HCT116 (cell line): ENCODE results near the gene GATM. TPM values are rescaled to one million over a fixed set of nuclear protein-coding genes. Genes with fewer than 3 reads are reported as not detected.

Experiments
- ATAC-seq: fragments of 200-7000 bp; cut with Tn5 transposase; 2 replicates; pipeline ENCODE4 v1.9.1; 2020; ENCODE audit warnings: mild to moderate bottlenecking, moderate library complexity
- BruUV-seq: library from RNA; stranded (reverse); fragments of 400-500 nt; replicated peaks from 2 replicates; lab custom pipeline; 2021; lab: Mats Ljungman, UMichigan
- CTCF ChIA-PET: fragments of 300-600 bp; sonication (Branson Sonifier 250); formaldehyde crosslinking; loops from one replicate; lab custom pipeline; 2021; ENCODE audit warnings: antibody characterized with exemption; lab: Charles Lee
- POLR2A ChIA-PET: fragments of 300-600, 350-600 bp; sonication (Branson Sonifier 250); formaldehyde crosslinking; loops from one replicate; lab custom pipeline; 2021; ENCODE audit warnings: antibody characterized with exemption; lab: Charles Lee
- RAD21 ChIA-PET, 2 experiments: fragments of 300-600 bp; sonication (Branson Sonifier 250); formaldehyde crosslinking; loops; one replicate each; lab custom pipeline; 2023; ENCODE audit warnings: low total read pairs in 2 of 2; ENCODE audit not compliant: uncharacterized antibody in 2 of 2, unreplicated experiment in 2 of 2, low non-redundant PET in 1 of 2; lab: Charles Lee
- DNase-seq: peaks from one replicate; pipeline ENCODE4 v3.0.0-alpha.2; 2010; ENCODE audit warnings: low read depth, low spot score
- H2AFZ ChIP-seq: fragments of 200-600 bp; shearing (Covaris generic), sonication (generic); 2 replicates; pipeline ENCODE4 v1.6.1; 2017; ENCODE audit warnings: low read depth, mixed run types, mixed read lengths, antibody characterized with exemption, low read length; ENCODE audit not compliant: poor library complexity, severe bottlenecking
- H3K27ac ChIP-seq: 2 replicates; pipeline ENCODE4 v1.5.1; 2012; ENCODE audit warnings: low read depth, low read length
- H3K27me3 ChIP-seq: fragments of 200-600 bp; sonication (generic); 2 replicates; pipeline ENCODE4 v1.6.1; 2016; ENCODE audit warnings: mixed run types, low read length, mixed read lengths; ENCODE audit not compliant: insufficient read depth
- H3K36me3 ChIP-seq, 2 experiments: fragments of 200-500 bp in 1 of 2; fragments of 200-600 bp in 1 of 2; sonication (Bioruptor generic) in 1 of 2; sonication (generic) in 1 of 2; 2 replicates each; pipeline versions ENCODE4 v1.5.1 to v1.6.1; 2014 to 2016; ENCODE audit warnings: low read length in 2 of 2, inconsistent platforms in 1 of 2, mixed read lengths in 1 of 2, mixed run types in 1 of 2; ENCODE audit not compliant: insufficient read depth in 2 of 2, control insufficient read depth in 1 of 2
- H3K4me1 ChIP-seq, 2 experiments: fragments of 200-600 bp in 1 of 2; sonication (generic) in 1 of 2; 2 replicates each; pipeline versions ENCODE4 v1.5.1 to v1.6.1; 2012 to 2017; ENCODE audit warnings: low read length in 2 of 2, inconsistent platforms in 1 of 2, mild to moderate bottlenecking in 1 of 2, mixed read lengths in 1 of 2, mixed run types in 1 of 2, moderate library complexity in 1 of 2; ENCODE audit not compliant: insufficient read depth in 2 of 2, control insufficient read depth in 1 of 2
- H3K4me2 ChIP-seq: fragments of 200-600 bp; sonication (generic); 2 replicates; pipeline ENCODE4 v1.6.1; 2017; ENCODE audit warnings: mixed run types, low read length, mixed read lengths
- H3K4me3 ChIP-seq, 2 experiments: fragments of 200-600 bp in 1 of 2; sonication (generic) in 1 of 2; replicated peaks in 1 of 2; 2 replicates each; pipeline ENCODE4 v1.5.1; 2011 to 2016; ENCODE audit warnings: low read length in 2 of 2, control low read depth in 1 of 2, low read depth in 1 of 2, mild to moderate bottlenecking in 1 of 2, mixed read lengths in 1 of 2, mixed run types in 1 of 2
- H3K79me2 ChIP-seq: fragments of 200-600 bp; sonication (generic); 2 replicates; pipeline ENCODE4 v1.6.1; 2017; ENCODE audit warnings: mild to moderate bottlenecking, mixed run types, low read length, moderate library complexity, mixed read lengths; ENCODE audit not compliant: insufficient read depth
- H3K9ac ChIP-seq: fragments of 200-600 bp; sonication (generic); 2 replicates; pipeline ENCODE4 v1.6.1; 2016; ENCODE audit warnings: low read length, mixed read lengths
- H3K9me2 ChIP-seq: fragments of 200-600 bp; sonication (generic), shearing (Covaris generic); 2 replicates; pipeline ENCODE4 v1.6.1; 2017; ENCODE audit warnings: mixed run types, mild to moderate bottlenecking, moderate library complexity; ENCODE audit not compliant: insufficient read depth
- H3K9me3 ChIP-seq, 2 experiments: fragments of 200-500 bp in 1 of 2; fragments of 200-600 bp in 1 of 2; sonication (Bioruptor generic) in 1 of 2; sonication (generic) in 1 of 2; 2 replicates each; pipeline ENCODE4 v1.6.1; 2014 to 2017; ENCODE audit warnings: low read length in 2 of 2, mixed read lengths in 2 of 2, inconsistent platforms in 1 of 2, low read depth in 1 of 2, mild to moderate bottlenecking in 1 of 2, mixed run types in 1 of 2, moderate library complexity in 1 of 2; ENCODE audit not compliant: control insufficient read depth in 1 of 2, insufficient read depth in 1 of 2
- H4K20me1 ChIP-seq: fragments of 200-600 bp; sonication (generic), shearing (Covaris generic); 2 replicates; pipeline ENCODE4 v1.6.1; 2017; ENCODE audit warnings: mixed run types, mild to moderate bottlenecking, moderate library complexity; ENCODE audit not compliant: insufficient read depth
- CTCF ChIP-seq, 3 experiments: fragments of 200-600 bp in 1 of 3; sonication (generic) in 1 of 3; IDR thresholded peaks in 2 of 3; conservative IDR thresholded peaks in 1 of 3; 2 replicates each; pipeline ENCODE4 v1.5.1; 2012 to 2017; ENCODE audit warnings: low read depth in 2 of 3, low read length in 2 of 3, antibody characterized with exemption in 1 of 3, borderline replicate concordance in 1 of 3, control low read depth in 1 of 3, mild to moderate bottlenecking in 1 of 3, mixed read lengths in 1 of 3, mixed run types in 1 of 3, moderate library complexity in 1 of 3; ENCODE audit not compliant: insufficient read depth in 1 of 3
- MAX ChIP-seq: IDR thresholded peaks from 2 replicates; pipeline ENCODE4 v1.6.1; 2012
- REST ChIP-seq: IDR thresholded peaks from 2 replicates; pipeline ENCODE4 v1.6.1; 2012; ENCODE audit warnings: low read depth
- TCF7L2 ChIP-seq: IDR thresholded peaks from 2 replicates; pipeline ENCODE4 v1.7.0; 2011; ENCODE audit warnings: borderline replicate concordance, inconsistent platforms; ENCODE audit not compliant: insufficient read depth, insufficient read length; ENCODE audit errors: extremely low read depth
- ZBTB33 ChIP-seq: IDR thresholded peaks from 2 replicates; pipeline ENCODE4 v1.6.1; 2011; ENCODE audit warnings: mild to moderate bottlenecking, low read length, moderate library complexity; ENCODE audit not compliant: insufficient replicate concordance; ENCODE audit errors: extremely low read depth
- ZFX ChIP-seq: fragments of 450-650 bp; IDR thresholded peaks from 2 replicates; pipeline ENCODE4 v1.6.1; 2017
- intact Hi-C: fragments of 100-400 bp; cut with micrococcal nuclease; formaldehyde crosslinking; loops from 2 replicates; pipeline ENCODE4 v1.10.0; 2022
- total RNA-seq: library from RNA; stranded (reverse); gene quantifications from one replicate; pipeline ENCODE4 v1.2.1, GENCODE V29; 2021; ENCODE audit not compliant: unreplicated experiment

GATM gene
- total RNA-seq, 1 experiment from 2014 or later: 3.1 TPM

- BruUV-seq: no TSS peak
- no peaks in the 10 kb centered on the region for H3K79me2 ChIP-seq
- H3K27ac ChIP-seq: no peak overlapping the region
- no peaks in the 10 kb centered on the region for H4K20me1 ChIP-seq
- ChIA-PET POLR2A (no interaction called here), RAD21 (no interaction called here), CTCF (no interaction called here)
- TF ChIP-seq MAX (no peak), ZFX (no peak), TCF7L2 (no peak), REST (no peak), CTCF (IDR thresholded peaks at IDR 0.05 in 2 of 3, conservative IDR thresholded peaks at IDR 0.05 in 1 of 3; ENCODE audit: borderline replicate concordance in 1 of 3, insufficient read depth in 1 of 3, low read depth in 2 of 3, low read length in 2 of 3) (no peak), ZBTB33 (no peak)
- no peaks in the 10 kb centered on the region for H3K9me3 ChIP-seq
- no peak for ATAC-seq
- no peak overlapping the region for H2AFZ ChIP-seq
- no peaks in the 10 kb centered on the region for H3K9me2 ChIP-seq
- no peak overlapping the region for H3K4me3 ChIP-seq
- no peak overlapping the region for H3K4me2 ChIP-seq
- no peak for DNase-seq
- intact Hi-C loops: no loop called here
- no peaks in the 10 kb centered on the region for H3K4me1 ChIP-seq
- H3K27me3 ChIP-seq: no peaks in the 10 kb centered on the region
- H3K36me3 ChIP-seq: no peaks in the 10 kb centered on the region
- H3K9ac ChIP-seq: no peak overlapping the region
Observed at GRCh38 chr15:45364271-45364670, 14.1 kb downstream of the GATM start.
